Activated CD4-positive, CD25-positive, alpha-beta regulatory T cell treated with anti-CD3 and anti-CD28 coated beads, Interleukin-2, amount 50 U/mL, for 24 hours (primary cell): ENCODE measurements around the gene NUP98.

Experiments
- ATAC-seq, 2 donors: fragments of 150-1000 bp; cut with Tn5 transposase; one replicate each; pipeline ENCODE4 v1.10.0; 2021; ENCODE audit warnings: mild to moderate bottlenecking in 1 of 2, moderate library complexity in 1 of 2

The NUP98 gene

DNA sequence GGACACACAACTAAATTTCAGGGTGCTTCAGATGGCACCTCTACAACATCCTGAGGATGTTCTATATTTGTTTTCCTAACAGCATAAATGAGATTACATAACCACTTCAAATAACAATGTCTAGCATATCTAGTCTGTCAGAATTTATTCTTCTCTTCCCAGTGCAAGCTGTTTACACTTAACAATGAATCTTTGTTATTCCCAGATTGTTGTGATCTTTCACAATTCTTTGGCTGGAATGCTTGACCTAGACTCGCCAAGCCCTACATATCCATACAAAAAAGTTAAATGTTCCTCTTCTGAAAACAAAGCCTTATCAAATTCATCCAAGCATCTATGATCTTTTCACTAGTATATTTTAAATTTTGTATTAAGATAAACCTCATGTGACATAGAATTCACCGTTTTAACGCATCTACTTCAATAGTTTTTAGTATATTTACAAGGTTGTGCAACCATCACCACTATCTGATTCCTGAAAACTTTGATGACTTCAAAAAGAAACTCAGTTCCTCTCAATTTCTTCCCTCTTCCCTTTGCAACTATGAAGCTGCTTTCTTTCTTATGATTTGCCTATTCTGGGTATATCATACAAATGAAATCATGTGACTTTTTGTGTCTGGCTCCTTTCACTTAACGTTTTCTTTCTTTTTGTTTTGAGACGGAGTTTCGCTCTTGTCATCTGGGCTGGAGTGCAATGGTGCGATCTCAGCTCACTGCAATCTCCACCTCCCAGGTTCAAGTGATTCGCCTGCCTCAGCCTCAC, 64.5 kb downstream of the NUP98 start:
- no peak for ATAC-seq

DNA sequence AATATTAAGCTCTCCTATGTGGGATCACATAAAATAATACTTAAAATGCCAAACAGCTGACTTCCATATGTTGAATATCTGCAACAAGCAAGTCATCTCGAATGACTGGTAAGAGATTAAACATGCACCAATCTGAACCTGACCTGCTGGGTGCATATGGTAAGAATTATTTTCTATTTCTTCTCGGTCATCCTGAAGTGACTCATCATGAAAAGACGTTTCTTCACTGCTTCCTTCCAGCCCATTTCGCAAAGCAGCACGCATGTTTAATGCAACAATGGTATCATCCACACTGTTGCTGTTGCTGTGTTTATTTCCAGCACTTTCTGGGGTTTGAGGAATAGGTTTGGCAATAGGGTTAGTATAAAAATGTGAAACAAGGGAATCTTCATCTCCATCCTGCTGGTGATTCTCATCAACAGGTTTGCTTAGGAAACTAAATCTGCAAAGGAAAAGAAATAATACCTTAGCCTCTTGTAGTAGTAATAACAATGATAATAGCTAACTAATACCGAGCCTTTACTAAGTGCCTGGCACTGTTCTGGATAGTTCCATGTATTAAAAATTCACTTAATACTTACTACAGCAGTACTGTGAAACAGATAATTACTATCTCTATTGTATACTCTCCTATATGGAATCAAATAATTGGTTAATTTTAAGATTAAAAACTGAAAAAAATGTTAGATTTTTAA, 74.2 kb downstream of the NUP98 start:
- no peak for ATAC-seq

DNA sequence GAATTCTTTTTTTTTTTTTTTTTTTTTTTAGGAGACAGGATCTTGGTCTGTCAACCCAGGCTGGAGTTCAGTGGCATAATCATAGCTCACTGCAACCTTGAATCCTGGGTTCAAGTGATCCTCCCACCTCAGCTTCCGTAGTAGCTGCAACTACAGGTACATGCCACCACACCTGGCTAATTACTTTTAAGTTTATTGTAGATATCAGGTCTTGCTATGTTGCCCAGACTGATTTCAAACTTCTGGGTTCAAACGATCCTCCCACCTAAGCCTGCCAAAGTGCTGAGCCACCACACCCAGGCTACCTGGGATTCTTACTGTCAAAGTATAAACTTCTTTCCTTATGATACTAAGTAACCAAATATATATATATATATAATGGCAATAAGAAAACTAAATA, 75.3 kb downstream of the NUP98 start:
- ATAC-seq: no peak

DNA sequence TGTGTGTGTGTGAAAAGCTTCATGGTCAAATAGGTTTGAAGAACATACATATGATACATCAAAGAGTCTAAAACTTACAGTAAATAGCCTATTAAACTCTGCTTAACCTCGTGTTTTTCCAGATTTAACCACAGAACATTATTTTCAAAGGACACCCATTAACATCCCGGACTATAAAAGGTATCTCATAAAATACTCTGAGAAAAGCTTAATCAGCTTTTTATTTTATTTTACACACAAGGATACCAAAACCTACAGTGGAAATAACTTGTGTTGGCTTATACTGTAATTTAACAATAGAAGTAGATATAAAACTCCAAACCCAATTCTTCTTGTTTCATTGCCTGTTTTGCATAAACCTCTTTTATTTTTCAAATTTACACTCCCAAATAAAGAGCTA, 76.4 kb downstream of the NUP98 start:
- ATAC-seq: no peak

DNA sequence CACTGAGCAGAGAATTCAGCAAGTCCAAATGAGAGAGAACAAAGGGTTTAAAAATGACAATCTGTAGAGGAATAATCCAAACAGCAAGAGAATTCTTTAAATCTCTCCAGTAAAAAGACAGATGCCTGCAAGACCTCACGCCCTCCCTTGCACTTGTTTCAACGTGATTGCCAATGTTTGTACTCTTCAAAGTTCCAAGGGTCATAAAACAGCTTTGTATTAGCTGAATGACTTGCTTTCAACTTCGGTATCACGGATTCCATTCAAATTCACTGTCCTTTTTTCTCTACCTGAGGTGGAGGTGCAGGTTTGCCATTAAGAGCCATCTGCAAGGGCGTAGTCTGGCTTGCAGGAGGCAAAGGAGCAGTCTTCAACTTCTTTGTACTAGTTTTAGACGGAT, 85.1 kb downstream of the NUP98 start:
- ATAC-seq: no peak

DNA sequence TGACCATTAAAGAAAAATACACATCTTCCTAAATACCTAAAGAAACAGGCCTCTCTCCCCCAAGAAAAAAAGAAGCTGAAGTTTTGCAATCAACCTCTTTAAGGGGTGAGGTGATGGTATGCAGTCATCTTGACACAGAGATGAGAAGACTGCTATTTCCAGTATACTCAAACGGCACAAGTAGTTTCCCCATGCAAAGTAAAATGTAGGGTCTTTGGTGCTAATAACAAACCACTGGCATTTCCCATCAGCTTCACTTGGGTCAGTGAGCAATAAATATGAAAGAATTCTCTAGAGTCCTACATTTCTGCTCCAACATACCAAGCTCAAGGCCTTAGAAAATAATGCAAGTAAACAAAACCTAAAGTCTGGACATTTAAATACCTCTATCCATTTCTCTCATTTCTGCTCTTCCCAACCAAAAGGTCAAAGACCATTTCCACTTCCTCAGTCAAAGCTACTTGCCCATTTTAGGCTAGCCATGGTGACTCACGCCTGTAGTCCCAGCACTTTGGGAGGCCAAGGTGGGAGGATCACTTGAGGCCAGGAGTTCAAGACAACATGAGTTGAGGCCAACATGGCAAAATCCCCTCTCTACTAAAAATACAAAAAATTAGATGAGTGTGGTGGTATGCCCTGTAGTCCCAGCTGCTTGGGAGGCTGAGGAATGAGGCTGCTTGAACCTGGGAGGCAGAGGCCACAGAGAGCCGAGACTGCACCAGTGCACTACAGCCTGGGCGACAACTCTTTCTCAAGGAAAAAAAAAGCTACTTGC, 86.7 kb downstream of the NUP98 start:
- ATAC-seq: no peak

DNA sequence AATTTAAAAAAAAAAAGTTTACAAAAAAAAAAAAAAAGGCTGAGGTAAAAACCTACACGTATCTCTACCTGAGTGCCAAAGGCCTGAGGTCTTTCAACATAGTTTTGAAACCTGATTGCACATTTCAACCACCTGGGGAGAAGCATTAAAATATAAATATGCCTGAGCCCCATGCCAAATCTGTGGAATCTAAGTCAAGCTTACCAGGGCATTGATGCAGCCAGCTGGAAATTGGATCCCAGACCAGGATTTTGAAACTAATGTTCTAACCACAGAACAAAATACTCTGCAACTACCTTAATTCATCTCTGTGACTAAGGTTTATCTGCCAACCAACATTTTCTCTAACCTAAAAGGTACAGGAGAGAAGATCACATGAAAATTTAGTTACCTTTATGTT, 87.4 kb downstream of the NUP98 start:
- no peak for ATAC-seq

DNA sequence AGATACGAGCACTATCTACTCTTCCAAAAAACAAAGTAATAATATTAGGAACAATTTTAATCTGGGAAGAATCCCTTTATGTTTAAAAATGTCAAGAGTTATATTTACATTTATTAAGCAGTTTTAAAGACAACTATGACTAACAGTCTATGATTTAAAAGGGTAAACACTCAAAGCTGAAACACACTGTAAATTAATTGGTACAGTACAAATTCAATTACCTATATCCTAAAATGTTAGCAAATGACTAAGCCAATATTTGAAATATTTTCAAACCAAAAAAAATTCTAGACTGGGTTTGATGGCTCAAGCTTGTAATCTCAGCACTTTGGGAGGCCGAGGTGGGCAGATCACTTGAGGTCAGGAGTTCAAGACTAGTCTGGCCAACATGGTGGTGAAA, 90.2 kb downstream of the NUP98 start:
- ATAC-seq: no peak

DNA sequence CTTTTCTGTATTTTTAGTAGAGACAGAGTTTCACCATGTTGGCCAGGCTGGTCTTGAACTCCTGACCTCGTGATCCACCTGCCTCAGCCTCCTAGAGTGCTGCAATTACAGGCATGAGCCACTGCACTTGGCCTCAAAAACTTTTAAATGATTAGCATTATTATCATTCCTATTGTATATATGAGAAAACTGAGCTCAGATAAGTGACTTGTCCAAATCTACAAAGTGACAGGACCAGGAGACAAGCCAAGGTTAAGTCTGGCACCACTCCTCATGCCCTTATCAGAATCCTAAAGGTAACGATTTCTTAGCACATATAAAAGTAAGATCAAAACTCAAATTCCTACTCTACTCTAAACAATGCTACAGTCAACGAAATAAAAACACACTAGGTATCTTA, 94.0 kb downstream of the NUP98 start:
- ATAC-seq: no peak

DNA sequence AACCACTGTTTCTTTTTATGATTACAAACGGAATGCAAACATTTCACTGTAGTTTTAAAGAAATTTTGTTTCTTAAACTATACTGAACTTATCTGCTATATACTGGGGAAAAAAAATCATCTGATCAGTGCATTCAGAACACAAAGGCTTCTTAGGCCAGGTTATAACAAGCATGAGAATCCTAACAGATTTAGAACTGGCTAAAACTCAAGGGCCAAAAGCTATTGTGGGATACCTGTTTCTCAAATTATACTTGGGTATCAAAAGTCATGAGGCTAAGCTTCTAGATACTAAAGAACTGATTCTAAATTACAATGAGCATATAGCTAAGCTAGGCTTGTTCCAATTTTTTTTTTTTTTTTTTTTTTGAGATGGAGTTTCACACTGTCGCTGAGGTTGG, 96.4 kb downstream of the NUP98 start:
- no peak for ATAC-seq

DNA sequence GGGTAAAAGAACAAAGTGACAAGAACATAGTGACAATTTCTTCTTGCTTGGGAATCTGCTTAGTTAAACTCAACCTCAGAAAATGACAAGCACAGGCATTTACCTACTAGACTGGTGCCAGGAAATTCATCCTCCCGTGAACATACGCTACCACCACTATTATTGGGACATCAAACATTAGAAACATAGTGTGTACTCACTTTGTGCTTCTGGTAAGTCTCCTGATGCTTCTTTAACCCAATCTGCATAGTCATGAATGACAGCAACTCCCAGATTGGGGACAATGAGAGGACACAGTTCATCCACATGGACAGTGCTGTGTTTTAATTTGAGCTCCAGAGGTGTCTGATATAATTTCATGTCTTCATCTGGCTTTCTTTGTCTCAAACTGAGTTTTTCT, 96.9 kb downstream of the NUP98 start:
- no peak for ATAC-seq

DNA sequence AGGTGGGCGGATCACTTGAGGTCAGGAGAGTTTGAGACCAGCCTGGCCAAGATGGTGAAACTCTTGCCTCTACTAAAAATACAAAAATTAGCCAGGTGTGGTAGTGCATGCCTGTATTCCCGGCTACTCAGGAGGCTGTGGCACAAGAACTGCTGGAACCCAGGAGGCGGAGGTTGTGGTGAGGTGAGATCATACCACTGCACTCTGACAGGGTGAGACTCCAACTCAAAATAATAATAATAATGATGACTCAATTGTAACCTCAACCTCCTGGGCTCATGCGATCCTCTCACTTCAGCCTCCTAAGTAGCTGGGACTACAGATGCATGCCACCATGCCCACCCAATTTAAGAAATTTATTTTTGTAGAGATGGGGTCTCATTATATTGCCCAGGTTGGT, 110.6 kb downstream of the NUP98 start:
- peak in 1 of 2 donors; percentile 28 for ATAC-seq

DNA sequence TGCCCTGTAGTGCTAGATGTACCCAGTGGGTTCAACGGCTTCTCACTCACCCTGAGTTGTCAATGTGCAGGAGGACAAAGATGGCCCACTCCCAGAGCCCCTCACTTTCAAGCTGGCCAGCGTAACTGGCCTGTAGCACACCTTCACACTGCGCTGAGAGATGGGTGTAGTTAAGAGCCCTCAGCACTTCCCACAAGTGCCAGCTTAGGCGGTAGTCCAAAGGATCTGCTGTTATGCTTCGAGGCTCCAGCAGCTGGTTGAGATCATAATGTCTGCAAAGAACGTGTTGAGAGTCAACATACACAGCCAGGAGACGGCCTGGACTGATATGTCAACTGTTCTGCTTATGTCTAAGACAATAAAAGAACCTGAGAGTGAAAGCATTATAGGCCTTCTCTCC, 111.4 kb downstream of the NUP98 start:
- no peak for ATAC-seq

DNA sequence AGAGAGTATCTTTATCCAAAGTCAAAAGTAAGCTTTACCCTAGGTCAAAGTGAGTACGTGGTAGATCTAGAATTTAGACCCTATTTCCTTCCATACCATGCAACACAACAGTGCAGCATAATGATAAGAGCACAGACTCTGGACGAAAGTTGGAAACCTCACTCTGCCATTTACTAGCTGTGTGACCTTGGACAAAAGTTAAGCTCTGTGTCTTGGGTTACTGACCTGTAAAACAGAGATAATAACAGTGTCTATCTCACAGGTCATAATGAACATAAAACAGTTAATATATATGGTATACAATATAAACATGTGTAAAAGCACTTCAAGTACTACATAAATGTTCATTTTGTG, 112.6 kb downstream of the NUP98 start:
- no peak for ATAC-seq

DNA sequence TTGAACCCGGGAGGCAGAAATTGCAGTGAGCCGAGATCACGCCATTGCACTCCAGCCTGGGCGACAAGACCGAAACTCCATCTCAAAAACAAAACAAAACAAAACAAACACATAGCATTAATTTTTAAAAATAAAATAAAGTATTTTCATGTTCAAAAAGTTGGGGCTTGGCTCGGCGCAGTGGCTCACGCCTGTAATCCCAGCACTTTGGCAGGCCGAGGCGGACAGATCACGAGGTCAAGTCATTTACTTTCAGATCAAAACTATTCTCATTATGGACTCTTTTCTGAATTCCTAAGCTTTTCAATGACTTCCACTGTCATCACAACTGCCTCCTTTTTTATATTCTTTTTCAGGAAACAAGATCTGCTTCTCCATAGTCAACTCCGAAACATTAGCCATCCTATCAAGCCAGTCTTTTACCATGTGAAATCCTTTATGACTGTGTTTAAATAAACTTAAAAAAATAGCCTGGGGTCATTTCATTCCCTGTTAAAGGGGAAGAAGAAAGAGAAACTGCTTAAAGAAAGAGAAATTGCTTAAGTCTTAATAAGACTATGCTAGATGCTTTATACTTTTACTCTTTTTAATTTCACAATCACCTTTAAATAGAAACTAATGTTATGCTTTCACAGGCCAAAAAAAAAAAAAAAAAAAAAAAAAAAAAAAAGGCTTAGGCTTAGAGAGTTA, 113.1 kb downstream of the NUP98 start:
- no peak for ATAC-seq

DNA sequence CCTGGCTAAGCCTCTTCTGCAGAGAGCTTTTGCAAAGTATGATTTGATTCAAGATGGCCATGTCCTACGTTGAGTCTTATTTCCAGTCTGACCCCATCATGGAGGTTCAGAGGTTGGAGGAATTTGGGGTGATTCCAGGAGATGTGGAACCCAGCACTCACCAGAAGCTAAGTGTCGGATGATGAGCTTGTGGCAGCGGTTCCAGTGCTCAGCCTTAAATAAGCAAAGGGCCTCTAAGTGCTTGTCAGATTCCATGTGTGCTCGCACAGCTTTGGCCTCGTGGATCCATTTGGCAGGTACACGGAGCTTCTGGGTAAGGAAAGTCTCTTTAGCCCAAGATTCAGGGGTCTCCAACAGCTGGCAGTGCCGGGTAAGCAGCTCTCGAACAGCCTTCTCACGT, 114.3 kb downstream of the NUP98 start:
- no peak for ATAC-seq

DNA sequence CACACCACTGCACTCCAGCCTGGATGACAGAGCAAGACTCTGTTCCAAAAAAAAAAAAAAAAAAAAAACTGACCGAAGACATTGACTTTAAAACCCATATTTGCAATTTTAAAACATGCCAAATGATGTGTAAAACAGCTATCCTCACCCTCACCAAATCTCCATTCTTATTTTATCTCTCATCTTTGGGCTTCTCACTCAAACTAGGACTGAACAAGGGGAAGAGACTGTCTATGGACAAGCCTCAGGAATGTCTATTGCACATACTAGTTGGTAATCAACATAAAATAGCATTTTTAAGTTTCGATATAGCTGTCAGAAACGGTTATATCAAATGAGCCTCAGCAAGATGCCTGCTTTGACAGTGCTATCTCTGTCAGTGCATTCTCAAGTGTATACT, 118.3 kb downstream of the NUP98 start:
- ATAC-seq: no peak

DNA sequence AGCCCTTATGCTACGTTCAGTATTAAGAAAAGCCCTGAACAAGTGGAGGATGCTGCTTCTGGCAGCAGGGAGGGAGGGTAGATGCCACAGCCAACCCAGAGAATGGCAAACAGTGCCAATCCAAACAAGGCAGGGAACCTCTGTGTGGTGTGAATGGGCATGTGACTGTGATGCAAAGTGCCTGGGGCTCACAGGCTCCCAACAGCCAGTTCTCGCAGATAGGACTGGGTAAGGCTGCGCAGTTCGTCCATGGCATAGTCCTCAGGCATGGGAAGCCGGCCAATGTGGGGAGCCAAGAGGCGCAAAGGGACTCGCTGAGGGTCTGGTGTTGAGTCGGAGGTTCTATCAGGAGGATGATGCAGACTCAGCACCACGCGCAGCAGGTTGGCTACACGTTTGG, 121.4 kb downstream of the NUP98 start:
- ATAC-seq: no peak

DNA sequence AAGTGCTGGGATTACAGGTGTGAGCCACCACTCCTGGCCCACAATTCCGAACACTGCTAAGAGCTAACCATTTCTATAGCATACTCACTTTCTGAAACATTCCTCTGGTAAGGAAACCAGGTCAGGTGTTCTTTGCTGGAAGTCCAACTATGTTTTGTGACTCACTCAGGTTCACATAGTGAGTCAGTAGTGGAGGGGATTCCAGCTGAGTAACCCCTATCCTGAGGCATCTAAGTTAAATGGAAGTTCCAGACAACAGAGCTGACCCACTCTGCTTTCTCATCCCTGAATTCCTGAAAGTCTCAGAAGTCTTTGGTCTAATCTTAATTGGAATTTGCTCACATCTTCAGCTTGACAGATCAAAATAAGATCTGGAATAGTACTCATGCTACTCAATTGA, 123.2 kb downstream of the NUP98 start:
- no peak for ATAC-seq

DNA sequence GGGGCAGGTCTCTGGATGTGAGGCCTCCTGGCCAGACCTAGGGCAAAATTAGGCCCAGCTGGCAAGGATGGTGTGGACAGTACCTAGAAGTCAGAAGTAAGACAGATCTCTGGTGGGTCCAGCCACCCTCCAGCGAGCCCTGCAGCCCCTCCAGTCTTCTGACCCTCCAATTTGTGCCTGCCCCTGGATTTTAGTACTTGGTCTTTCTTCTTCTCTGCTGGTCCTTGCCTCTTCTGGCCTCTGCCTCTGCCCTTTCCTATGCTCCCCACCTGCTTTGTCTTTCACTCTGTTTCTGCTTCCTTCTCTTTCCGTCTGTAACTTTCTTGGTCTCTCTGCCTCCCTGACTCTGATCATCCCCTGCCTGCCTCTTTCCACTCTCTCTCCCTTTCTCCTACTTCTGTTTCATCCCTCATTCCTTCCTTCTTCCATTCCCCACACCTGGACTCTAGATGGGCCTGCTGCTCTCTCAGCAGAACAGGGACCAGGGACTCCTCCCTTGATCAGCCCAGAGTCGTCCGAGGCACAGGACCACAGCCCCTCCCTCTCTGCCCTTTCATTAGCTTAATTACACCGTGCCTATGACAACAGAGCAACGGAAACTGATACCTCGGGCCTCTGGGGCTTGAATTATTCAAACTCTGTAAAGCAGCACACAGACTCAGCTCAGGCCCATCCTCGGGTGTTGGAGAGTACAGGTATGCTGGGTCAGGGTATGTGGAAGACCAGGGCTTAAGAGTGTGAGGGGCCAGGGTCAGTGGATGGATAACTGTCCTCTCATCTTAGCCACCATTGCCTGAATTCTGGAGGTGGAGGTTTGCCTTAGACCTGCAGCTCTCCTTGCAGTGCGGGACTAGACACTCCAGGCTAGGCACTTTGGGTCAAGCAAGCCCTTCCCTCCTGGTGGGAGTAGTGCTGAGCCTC, 125.8 kb downstream of the NUP98 start, which contains the start of gene CHRNA10:
CHRNA10 (minus strand) TSS at position 51 of the 921 bp plus-strand sequence. CDS start 72 bp downstream, outside the sequence.
- ATAC-seq: no peak

DNA sequence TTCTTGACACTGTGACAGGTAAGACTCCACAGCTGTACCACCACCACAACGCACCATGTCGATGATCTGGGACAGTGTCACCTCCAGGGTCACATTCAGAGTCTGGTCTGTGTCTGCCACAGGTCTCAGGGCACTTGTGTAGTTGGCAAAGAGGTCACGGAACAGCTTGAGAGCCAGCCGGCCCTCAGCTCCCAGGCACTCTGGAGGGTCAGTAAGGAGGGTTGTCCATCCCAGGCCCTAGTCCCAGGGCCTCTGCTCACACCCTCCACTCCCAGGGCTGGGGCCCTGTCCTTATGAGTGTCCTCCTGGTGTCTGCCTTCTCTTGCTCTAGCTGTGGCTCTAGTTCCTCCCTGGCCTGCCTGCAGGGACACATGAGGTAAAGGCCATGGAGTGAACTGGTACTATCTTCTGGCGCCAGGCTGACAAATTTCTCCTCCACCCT, 127.6 kb downstream of the NUP98 start:
- ATAC-seq: no peak

DNA sequence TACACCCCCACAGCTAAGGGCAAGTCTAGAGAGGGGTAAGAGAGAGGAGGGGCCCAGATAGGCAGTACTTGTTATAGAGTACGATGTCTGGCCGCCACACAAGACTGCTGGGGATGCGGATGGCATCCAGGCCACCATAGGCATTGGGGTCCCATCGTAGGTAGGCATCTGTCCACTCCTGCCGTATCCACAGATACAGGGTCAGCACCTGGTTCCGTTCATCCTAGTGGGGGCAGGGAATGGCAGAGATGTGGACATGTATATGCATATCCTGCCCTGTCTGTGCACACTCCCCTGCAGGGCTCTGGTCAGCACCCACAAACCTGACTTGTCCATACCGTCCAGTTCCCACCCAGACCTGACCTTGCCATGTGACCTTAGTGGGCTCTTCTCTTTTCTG, 128.2 kb downstream of the NUP98 start:
- no peak for ATAC-seq
